ENCODE data around the gene SLC37A1.

SLC37A1 gene

GRCh38 chr21:42590431-42591131 lies 76.9 kb downstream of the SLC37A1 start:
- no peaks in the 10 kb centered on the region for H3K36me3 ChIP-seq (ENCODE audit: control insufficient read depth in 4 of 4, insufficient read depth in 4 of 4, low read length in 3 of 4)
- ChIA-PET POLR2A (no interaction called here), CTCF (interaction anchor here (0.6 to 1.0 kb wide), 4 partner anchors 35 to 407 kb away, joined by 3 read pairs; no protein-coding TSS in a partner anchor)
- no peaks in the 10 kb centered on the region for H3K27me3 ChIP-seq (replicated peaks in 2 of 5; ENCODE audit: control insufficient read depth in 4 of 5, insufficient read depth in 5 of 5, low read length in 4 of 5)
- no peak overlapping the region for H3K27ac ChIP-seq (ENCODE audit: insufficient read depth in 1 of 2, low read depth in 1 of 2, low read length in 2 of 2, poor library complexity in 1 of 2, severe bottlenecking in 2 of 2)
- H3K9me3 ChIP-seq (ENCODE audit: control extremely low read depth in 1 of 5, control insufficient read depth in 4 of 5, insufficient read depth in 2 of 5, low read depth in 1 of 5, low read length in 4 of 5), result no peaks in the 10 kb centered on the region
- H3K4me1 ChIP-seq (ENCODE audit: control extremely low read depth in 1 of 4, control insufficient read depth in 4 of 4, insufficient read depth in 4 of 4, low read length in 3 of 4), result peaks cover 0 to 35% (median 29%) of the 10 kb centered on the region in 4 experiments
- peak; percentile 29 to 75 (median 71) for DNase-seq
- peak overlapping the region in 4 of 7 experiments; percentile 16 to 57 (median 32) for H3K4me3 ChIP-seq (ENCODE audit: control insufficient read depth in 1 of 7, extremely low read depth in 1 of 7, insufficient read depth in 4 of 7, low read depth in 2 of 7, low read length in 6 of 7)
- 31% methylated on average over 20 of the region's 20 CpGs for WGBS (ENCODE audit: insufficient coverage)

GRCh38 chr21:42591170-42591869 lies 77.7 kb downstream of the SLC37A1 start:
- ChIA-PET CTCF (interaction anchor here (0.9 to 3.1 kb wide), 4 partner anchors 34 to 229 kb away, joined by 3 to 36 read pairs (median 3); no protein-coding TSS in a partner anchor), POLR2A (no interaction called here)
- H3K4me3 ChIP-seq (ENCODE audit: control insufficient read depth in 1 of 7, extremely low read depth in 1 of 7, insufficient read depth in 4 of 7, low read depth in 2 of 7, low read length in 6 of 7), result peak overlapping the region in 3 of 7 experiments; percentile 16 to 57 (median 45)
- H3K9me3 ChIP-seq (ENCODE audit: control extremely low read depth in 1 of 5, control insufficient read depth in 4 of 5, insufficient read depth in 2 of 5, low read depth in 1 of 5, low read length in 4 of 5), result no peaks in the 10 kb centered on the region
- WGBS (ENCODE audit: insufficient coverage), result 93% methylated on average over 4 of the region's 18 CpGs
- H3K27ac ChIP-seq (ENCODE audit: insufficient read depth in 1 of 2, low read depth in 1 of 2, low read length in 2 of 2, poor library complexity in 1 of 2, severe bottlenecking in 2 of 2), result no peak overlapping the region
- DNase-seq, result peak in 2 of 3 donors; percentile 7 to 27
- H3K4me1 ChIP-seq (ENCODE audit: control extremely low read depth in 1 of 4, control insufficient read depth in 4 of 4, insufficient read depth in 4 of 4, low read length in 3 of 4), result peaks cover 0 to 35% (median 29%) of the 10 kb centered on the region in 4 experiments
- no peaks in the 10 kb centered on the region for H3K36me3 ChIP-seq (ENCODE audit: control insufficient read depth in 4 of 4, insufficient read depth in 4 of 4, low read length in 3 of 4)
- no peaks in the 10 kb centered on the region for H3K27me3 ChIP-seq (replicated peaks in 2 of 5; ENCODE audit: control insufficient read depth in 4 of 5, insufficient read depth in 5 of 5, low read length in 4 of 5)

- Histone ChIP-seq H3K4me3 (ENCODE audit: control insufficient read depth in 1 of 7, extremely low read depth in 1 of 7, insufficient read depth in 4 of 7, low read depth in 2 of 7, low read length in 6 of 7) (no peak overlapping the region), H3K9me3 (ENCODE audit: control extremely low read depth in 1 of 5, control insufficient read depth in 4 of 5, insufficient read depth in 2 of 5, low read depth in 1 of 5, low read length in 4 of 5) (peaks cover 0 to 1% (median 0%) of the 10 kb centered on the region in 5 experiments), H3K27ac (ENCODE audit: insufficient read depth in 1 of 2, low read depth in 1 of 2, low read length in 2 of 2, poor library complexity in 1 of 2, severe bottlenecking in 2 of 2) (no peak overlapping the region), H3K36me3 (ENCODE audit: control insufficient read depth in 4 of 4, insufficient read depth in 4 of 4, low read length in 3 of 4) (no peaks in the 10 kb centered on the region), H3K4me1 (ENCODE audit: control extremely low read depth in 1 of 4, control insufficient read depth in 4 of 4, insufficient read depth in 4 of 4, low read length in 3 of 4) (peaks cover 0 to 35% (median 29%) of the 10 kb centered on the region in 4 experiments), H3K27me3 (replicated peaks in 2 of 5; ENCODE audit: control insufficient read depth in 4 of 5, insufficient read depth in 5 of 5, low read length in 4 of 5) (no peaks in the 10 kb centered on the region)
- no peak for DNase-seq
- WGBS (ENCODE audit: insufficient coverage), result 94% methylated on average over 18 of the region's 19 CpGs
- POLR2A ChIA-PET, result no interaction called here
- CTCF ChIA-PET, result interaction anchor here (0.8 to 3.1 kb wide), 10 partner anchors 9 to 447 kb away, joined by 3 to 36 read pairs (median 8); no protein-coding TSS in a partner anchor
Observed at GRCh38 chr21:42592156-42592820, 78.6 kb downstream of the SLC37A1 start.

GRCh38 chr21:42593007-42593814 lies 79.6 kb downstream of the SLC37A1 start:
- H3K27me3 ChIP-seq (replicated peaks in 2 of 5; ENCODE audit: control insufficient read depth in 4 of 5, insufficient read depth in 5 of 5, low read length in 4 of 5), result no peaks in the 10 kb centered on the region
- peak; percentile 46 to 53 (median 52) for DNase-seq
- 41% methylated on average over 26 of the region's 33 CpGs for WGBS (ENCODE audit: insufficient coverage)
- peaks cover 0 to 3% (median 2%) of the 10 kb centered on the region in 5 experiments for H3K9me3 ChIP-seq (ENCODE audit: control extremely low read depth in 1 of 5, control insufficient read depth in 4 of 5, insufficient read depth in 2 of 5, low read depth in 1 of 5, low read length in 4 of 5)
- H3K27ac ChIP-seq (ENCODE audit: insufficient read depth in 1 of 2, low read depth in 1 of 2, low read length in 2 of 2, poor library complexity in 1 of 2, severe bottlenecking in 2 of 2), result no peak overlapping the region
- CTCF ChIA-PET, result interaction anchor here (0.6 to 3.1 kb wide), 15 partner anchors 10 to 448 kb away, joined by 3 to 36 read pairs (median 3); no protein-coding TSS in a partner anchor
- H3K4me1 ChIP-seq (ENCODE audit: control extremely low read depth in 1 of 4, control insufficient read depth in 4 of 4, insufficient read depth in 4 of 4, low read length in 3 of 4), result peaks cover 0 to 35% (median 29%) of the 10 kb centered on the region in 4 experiments
- H3K4me3 ChIP-seq (ENCODE audit: control insufficient read depth in 1 of 7, extremely low read depth in 1 of 7, insufficient read depth in 4 of 7, low read depth in 2 of 7, low read length in 6 of 7), result peak overlapping the region in 2 of 7 experiments; percentile 36 to 58
- H3K36me3 ChIP-seq (ENCODE audit: control insufficient read depth in 4 of 4, insufficient read depth in 4 of 4, low read length in 3 of 4), result no peaks in the 10 kb centered on the region
- POLR2A ChIA-PET, result no interaction called here

- peaks cover 0 to 3% (median 2%) of the 10 kb centered on the region in 5 experiments for H3K9me3 ChIP-seq (ENCODE audit: control extremely low read depth in 1 of 5, control insufficient read depth in 4 of 5, insufficient read depth in 2 of 5, low read depth in 1 of 5, low read length in 4 of 5)
- POLR2A ChIA-PET, result no interaction called here
- peak in 2 of 3 donors; percentile 25 to 43 for DNase-seq
- CTCF ChIA-PET, result interaction anchor here (0.6 to 3.1 kb wide), 7 partner anchors 12 to 238 kb away, joined by 3 to 36 read pairs (median 5); no protein-coding TSS in a partner anchor
- no peaks in the 10 kb centered on the region for H3K27me3 ChIP-seq (replicated peaks in 2 of 5; ENCODE audit: control insufficient read depth in 4 of 5, insufficient read depth in 5 of 5, low read length in 4 of 5)
- no peak overlapping the region for H3K27ac ChIP-seq (ENCODE audit: insufficient read depth in 1 of 2, low read depth in 1 of 2, low read length in 2 of 2, poor library complexity in 1 of 2, severe bottlenecking in 2 of 2)
- no peaks in the 10 kb centered on the region for H3K36me3 ChIP-seq (ENCODE audit: control insufficient read depth in 4 of 4, insufficient read depth in 4 of 4, low read length in 3 of 4)
- H3K4me1 ChIP-seq (ENCODE audit: control extremely low read depth in 1 of 4, control insufficient read depth in 4 of 4, insufficient read depth in 4 of 4, low read length in 3 of 4), result peaks cover 0 to 35% (median 29%) of the 10 kb centered on the region in 4 experiments
- 69% methylated on average over 10 of the region's 17 CpGs for WGBS (ENCODE audit: insufficient coverage)
- no peak overlapping the region for H3K4me3 ChIP-seq (ENCODE audit: control insufficient read depth in 1 of 7, extremely low read depth in 1 of 7, insufficient read depth in 4 of 7, low read depth in 2 of 7, low read length in 6 of 7)
Observed at GRCh38 chr21:42594616-42595282, 81.1 kb downstream of the SLC37A1 start.

Data from common myeloid progenitor, CD34-positive (primary cell).